Muscle of arm (tissue), 12 donors: ENCODE results near the gene PHRF1. TPM values are rescaled to one million over a fixed set of nuclear protein-coding genes. Genes with fewer than 3 reads are reported as not detected.

Source experiments
- DNase-seq: peaks from one replicate; pipeline ENCODE4 v3.0.0-alpha.2; 2013
- polyA plus RNA-seq, 12 donors: library from polyadenylated mRNA; unstranded; fragments of 120-200 nt; gene quantifications; one replicate each; pipeline ENCODE4 v1.2.1, GENCODE V29; 2013; ENCODE audit not compliant: insufficient read length in 12 of 12

PHRF1 gene
- polyA plus RNA-seq, 12 donors = 13.6 to 31.4 (median 14.8) TPM; not detected in 1

- no peak for DNase-seq
These were observed 20.1 kb downstream of the PHRF1 start for GRCh38 chr11:596374-596773.

GRCh38 chr11:597166-597725 is 21.0 kb downstream of the PHRF1 start:
- no peak for DNase-seq

DNA sequence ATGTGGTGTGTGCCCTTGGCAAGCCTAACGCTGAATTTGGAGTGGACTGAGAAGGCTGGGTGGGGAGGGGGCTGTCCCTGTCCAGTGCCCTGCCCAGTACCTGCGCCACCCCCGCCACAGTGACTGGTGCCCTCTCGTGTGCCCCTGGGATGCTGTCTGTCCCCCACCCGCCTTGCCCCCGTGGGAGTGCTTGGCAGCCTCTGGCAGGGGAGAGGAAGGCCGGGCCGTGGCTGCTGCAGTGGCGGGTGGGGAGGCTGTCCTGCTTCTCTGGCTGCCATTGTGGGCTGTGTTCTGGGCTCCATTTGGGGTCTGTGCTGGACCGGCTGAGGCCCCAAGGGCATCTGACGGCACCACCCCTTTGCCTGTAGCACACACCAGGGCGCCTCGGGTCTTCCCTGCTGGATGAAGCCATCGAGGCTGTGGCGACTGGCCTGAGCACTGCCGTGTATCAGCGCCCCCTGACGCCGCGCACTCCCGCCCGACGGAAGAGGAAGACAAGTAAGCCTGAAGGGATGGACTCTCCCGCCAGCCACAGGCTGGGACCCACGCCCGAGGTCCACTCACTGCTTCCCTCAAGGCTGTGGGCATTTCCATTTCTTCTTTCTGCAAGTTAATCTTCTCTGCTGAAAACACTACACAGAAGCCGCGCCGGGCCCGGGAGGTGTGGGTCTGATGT is 21.9 kb downstream of the PHRF1 start:
- no peak for DNase-seq

- DNase-seq = no peak
These were observed 25.4 kb downstream of the PHRF1 start for GRCh38 chr11:601573-602245.

- DNase-seq = no peak
These were observed 26.9 kb downstream of the PHRF1 start for GRCh38 chr11:603154-603553.

DNA sequence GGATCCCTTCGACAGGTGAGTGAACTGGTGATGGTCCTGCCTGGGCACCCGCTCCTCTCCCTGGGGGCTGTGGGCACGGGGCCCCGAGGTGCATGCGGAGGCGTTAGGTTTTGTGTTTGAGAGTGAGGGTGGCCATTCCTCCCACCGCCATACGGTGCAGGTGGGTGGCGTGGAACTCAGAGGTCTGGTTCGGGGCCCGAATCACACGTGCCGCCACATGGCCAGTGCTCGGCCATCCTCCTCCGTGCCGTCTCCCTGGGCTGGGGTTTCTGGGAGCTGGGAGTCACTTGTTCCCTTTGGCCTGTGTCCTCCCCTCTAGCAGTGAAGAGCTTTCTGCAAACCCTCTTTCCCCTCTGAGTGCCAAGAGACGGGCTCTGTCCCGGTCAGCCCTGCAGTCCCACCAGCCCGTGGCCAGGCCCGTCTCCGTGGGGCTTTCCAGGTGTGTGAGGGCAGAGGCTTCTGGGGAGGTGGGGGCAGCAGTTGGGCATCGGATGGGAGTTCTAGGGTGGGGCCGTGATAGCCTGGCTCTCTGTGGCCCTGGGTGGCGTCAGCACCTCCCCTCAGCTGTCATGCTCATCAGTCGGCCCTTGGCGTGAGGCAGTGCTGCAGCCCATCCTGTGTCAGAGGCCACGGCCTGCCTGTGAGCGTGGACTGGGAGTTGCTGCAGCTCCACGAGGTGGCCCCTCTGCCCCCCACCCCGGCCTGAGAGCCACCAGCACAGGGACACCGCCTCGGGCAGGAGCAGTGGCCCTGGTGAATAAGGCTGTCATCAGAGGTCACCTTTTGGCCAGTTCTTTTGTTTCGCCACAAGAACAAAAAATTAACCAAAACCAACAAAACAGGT is 29.2 kb downstream of the PHRF1 start:
- DNase-seq = no peak

DNA sequence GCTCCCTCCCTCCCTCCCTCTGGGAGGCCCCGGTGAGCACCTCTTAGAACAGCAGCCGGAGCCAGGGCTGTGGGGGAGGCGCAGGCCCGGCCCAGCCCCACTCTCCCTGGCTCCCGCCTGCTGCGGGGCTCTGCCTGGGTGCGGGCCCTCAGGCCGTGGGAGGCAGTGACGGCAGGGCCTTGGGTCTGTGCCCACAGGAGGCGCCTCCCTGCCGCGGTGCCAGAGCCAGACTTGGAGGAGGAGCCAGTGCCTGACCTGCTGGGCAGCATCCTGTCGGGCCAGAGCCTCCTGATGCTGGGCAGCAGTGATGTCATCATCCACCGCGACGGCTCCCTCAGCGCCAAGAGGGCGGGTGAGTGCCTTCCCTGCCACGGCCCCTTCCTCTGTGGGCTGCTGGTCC is 30.0 kb downstream of the PHRF1 start:
- DNase-seq = no peak

- DNase-seq = no peak
These were observed 30.9 kb downstream of the PHRF1 start for GRCh38 chr11:607020-607780.

GRCh38 chr11:607971-608659 is 31.8 kb downstream of the PHRF1 start:
- no peak for DNase-seq

DNA sequence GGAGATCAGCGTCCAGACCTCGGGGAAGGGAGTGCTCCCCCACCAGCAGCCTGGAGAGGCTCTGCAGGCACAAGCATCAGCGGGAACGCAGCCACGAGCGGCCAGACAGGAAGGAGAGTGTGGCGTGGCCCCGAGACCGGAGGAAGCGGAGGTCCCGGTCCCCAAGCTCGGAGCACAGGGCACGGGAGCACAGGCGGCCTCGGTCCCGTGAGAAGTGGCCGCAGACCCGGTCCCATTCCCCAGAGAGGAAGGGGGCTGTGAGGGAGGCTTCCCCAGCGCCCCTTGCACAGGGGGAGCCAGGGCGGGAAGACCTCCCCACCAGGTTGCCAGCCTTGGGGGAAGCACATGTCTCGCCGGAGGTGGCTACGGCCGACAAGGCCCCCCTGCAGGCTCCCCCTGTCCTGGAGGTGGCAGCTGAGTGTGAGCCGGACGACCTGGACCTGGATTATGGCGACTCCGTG is 32.6 kb downstream of the PHRF1 start:
- no peak for DNase-seq

DNA sequence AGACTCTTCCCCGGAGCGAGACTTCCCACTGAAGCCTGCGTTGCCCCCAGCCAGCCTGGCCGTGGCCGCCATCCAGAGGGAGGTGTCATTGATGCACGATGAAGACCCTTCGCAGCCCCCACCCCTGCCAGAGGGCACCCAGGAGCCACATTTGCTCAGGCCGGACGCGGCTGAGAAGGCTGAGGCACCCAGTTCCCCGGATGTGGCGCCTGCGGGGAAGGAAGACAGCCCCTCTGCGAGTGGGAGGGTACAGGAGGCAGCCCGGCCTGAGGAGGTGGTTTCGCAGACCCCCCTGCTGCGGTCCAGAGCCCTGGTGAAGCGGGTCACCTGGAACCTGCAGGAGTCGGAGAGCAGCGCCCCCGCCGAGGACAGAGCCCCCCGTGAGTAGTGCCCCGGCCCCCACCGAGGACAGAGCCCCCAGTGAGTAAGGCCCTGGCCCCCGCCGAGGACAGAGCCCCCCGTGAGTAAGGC is 33.1 kb downstream of the PHRF1 start:
- DNase-seq = no peak

DNA sequence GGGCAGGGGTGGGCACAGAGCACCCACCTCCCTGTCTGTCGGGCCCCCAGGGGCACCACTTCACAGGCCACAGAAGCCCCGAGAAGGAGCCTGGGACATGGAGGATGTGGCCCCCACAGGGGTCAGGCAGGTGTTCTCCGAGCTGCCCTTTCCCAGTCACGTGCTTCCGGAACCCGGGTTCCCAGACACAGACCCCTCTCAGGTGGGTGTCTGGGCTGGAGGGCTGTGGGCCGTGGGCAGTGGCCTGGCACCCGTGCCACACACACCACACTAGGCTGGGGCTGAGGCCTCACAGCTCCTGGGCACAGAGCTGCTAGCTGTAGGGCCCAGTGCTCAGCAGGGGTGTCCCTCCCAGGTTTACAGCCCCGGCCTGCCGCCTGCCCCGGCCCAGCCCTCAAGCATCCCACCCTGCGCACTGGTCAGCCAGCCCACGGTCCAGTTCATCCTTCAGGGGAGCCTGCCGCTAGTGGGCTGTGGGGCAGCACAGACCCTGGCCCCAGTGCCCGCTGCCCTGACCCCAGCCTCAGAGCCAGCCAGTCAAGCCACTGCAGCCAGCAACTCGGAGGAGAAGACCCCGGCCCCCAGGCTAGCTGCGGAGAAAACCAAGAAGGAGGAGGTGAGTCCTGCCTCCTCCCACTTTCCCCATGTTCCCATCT is 34.0 kb downstream of the PHRF1 start:
- DNase-seq = no peak

- DNase-seq = no peak
These were observed 35.0 kb downstream of the PHRF1 start for GRCh38 chr11:611001-611996.

- DNase-seq = peak; percentile 51
These were observed 36.1 kb downstream of the PHRF1 start for GRCh38 chr11:612201-612960.

DNA sequence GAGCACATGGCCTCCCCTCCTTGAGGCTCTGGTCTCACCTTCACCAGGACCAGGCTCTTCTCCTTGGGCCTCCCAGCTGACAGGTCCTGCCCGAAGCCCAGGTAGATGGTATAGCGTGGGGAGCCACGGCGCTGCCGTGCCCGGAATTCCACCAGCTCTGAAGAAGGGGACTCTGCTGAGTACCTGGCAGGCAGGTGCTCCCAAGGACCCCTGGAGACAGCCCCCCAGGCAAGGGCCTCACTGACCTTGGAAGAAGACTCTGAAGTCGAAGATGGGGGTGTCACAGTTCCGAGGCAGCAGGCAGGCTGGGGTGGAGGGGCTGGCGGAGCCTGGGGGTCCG is 36.7 kb downstream of the PHRF1 start:
- no peak for DNase-seq

- DNase-seq = no peak
These were observed 37.2 kb downstream of the PHRF1 start for GRCh38 chr11:613369-613968.

DNA sequence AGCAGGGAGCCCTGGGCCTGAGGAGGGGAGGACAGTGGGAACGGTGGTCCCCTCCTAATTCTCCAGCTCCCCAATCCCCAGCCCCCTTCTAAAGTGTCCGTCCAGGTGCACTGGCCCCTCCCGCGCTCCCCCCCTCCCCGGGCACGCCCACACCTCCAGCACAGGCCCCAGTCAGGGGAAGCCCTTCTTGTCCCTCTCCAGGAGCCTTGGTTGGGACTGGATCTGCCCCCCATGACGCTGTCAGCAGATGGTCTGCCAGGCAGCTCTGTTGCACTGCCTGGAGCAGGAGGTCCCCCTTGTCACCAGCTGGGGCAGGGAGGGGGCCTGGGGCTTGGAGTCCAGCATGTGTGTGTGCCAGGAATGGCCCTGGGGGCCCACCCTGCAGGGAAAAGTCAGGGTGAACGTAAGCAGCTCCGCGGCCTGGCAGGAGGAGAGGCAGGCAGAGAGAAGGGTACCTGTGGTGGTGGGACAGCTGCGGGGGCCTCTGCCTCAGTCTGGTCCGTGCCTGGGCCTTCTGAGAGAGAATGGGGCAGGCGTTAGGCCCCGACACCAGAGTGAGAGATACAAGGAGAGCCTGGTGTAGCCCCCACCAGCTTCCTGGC is 37.9 kb downstream of the PHRF1 start:
- DNase-seq = no peak
